ENCODE data around the gene DIAPH2. TPM values are rescaled to one million over a fixed set of nuclear protein-coding genes. Genes with fewer than 3 reads are reported as not detected.

Gene DIAPH2
- total and polyA plus RNA-seq, 2 of the 13 experiments (the other 11 are each of a cell fraction or from before 2014, with no cell fraction given), result 2.1 to 8.5 TPM

GRCh38 chrX:97504431-97504830 lies 819.8 kb downstream of the DIAPH2 start (continued):
- no peak for TF ChIP-seq HNRNPUL1 (IDR thresholded peaks at IDR 0.05; ENCODE audit: low read depth, low read length)

- ATAC-seq, result no peak
- BruUV-seq (replicated peaks), result no TSS peak
- H2AFZ ChIP-seq (ENCODE audit: low read length), result no peak overlapping the region
- intact Hi-C loops (cut with micrococcal nuclease; ENCODE audit: unreplicated experiment), result no loop called here
- no peaks in the 10 kb centered on the region for H3K27me3 ChIP-seq (ENCODE audit: control insufficient read depth in 1 of 2, insufficient read depth in 2 of 2, low read length in 2 of 2)
- H3K9ac ChIP-seq (ENCODE audit: insufficient read depth, low read depth, low read length), result no peak overlapping the region
- in situ Hi-C loops (cut with HindIII; ENCODE audit: extremely low pct_ligation_motif_present, low pct_unique_long_range_greater_than_20kb), result no loop called here
- CTCF ChIA-PET (ENCODE audit: low intra/inter-chr PET ratio, low total read pairs), result no interaction called here
- H3K27ac ChIP-seq (ENCODE audit: extremely low read length, insufficient read depth, low read length), result no peak overlapping the region
- POLR2A ChIA-PET, result no interaction called here
- DNase-seq (ENCODE audit: low spot score), result no peak
- H3K4me1 ChIP-seq (ENCODE audit: insufficient read depth, low read length), result no peaks in the 10 kb centered on the region
- TF ChIP-seq CSRNP2 (CRISPR knock-in tag; conservative IDR thresholded peaks at IDR 0.05; ENCODE audit: low read depth) (no peak), GPBP1L1 (CRISPR knock-in tag; IDR thresholded peaks at IDR 0.05) (no peak), ZNF260 (CRISPR knock-in tag; IDR thresholded peaks at IDR 0.05; ENCODE audit: borderline replicate concordance, low read depth) (no peak), ZNF256 (CRISPR knock-in tag; conservative IDR thresholded peaks at IDR 0.05) (no peak), ZNF670 (CRISPR knock-in tag; IDR thresholded peaks at IDR 0.05; ENCODE audit: borderline replicate concordance) (no peak), ZNF781 (CRISPR knock-in tag; IDR thresholded peaks at IDR 0.05; ENCODE audit: borderline replicate concordance, not compliant biosample characterization) (no peak), ZNF3 (CRISPR knock-in tag; IDR thresholded peaks at IDR 0.05) (no peak), HNF1A (IDR thresholded peaks at IDR 0.05; ENCODE audit: low read depth) (no peak), HNF1A (CRISPR knock-in tag; IDR thresholded peaks at IDR 0.05; ENCODE audit: borderline replicate concordance) (no peak), SMARCC2 (IDR thresholded peaks at IDR 0.05) (no peak), FLYWCH1 (CRISPR knock-in tag; IDR thresholded peaks at IDR 0.05) (no peak), SALL1 (CRISPR knock-in tag; IDR thresholded peaks at IDR 0.05) (no peak), ZNF20 (CRISPR knock-in tag; IDR thresholded peaks at IDR 0.05) (no peak), MLX (CRISPR knock-in tag; IDR thresholded peaks at IDR 0.05) (no peak)
- H3K4me3 ChIP-seq (replicated peaks in 1 of 3; ENCODE audit: insufficient read depth in 1 of 3, low read depth in 2 of 3, low read length in 3 of 3), result no peak overlapping the region
- FAIRE-seq, result no peak
- H3K4me2 ChIP-seq (ENCODE audit: low read depth, low read length), result no peak overlapping the region
- WGBS (ENCODE audit: low lambda C conversion rate), result 40% methylated on average over 2 of the region's 2 CpGs
- no peaks in the 10 kb centered on the region for H3K9me3 ChIP-seq (ENCODE audit: low read length)
- H4K20me1 ChIP-seq (ENCODE audit: insufficient read depth, low read length), result no peaks in the 10 kb centered on the region
- no peaks in the 10 kb centered on the region for H3K79me2 ChIP-seq (ENCODE audit: insufficient read depth, low read length)
- H3K36me3 ChIP-seq (replicated peaks in 1 of 2; ENCODE audit: control insufficient read depth in 1 of 2, insufficient read depth in 2 of 2, low read length in 2 of 2), result no peaks in the 10 kb centered on the region
Measured at GRCh38 chrX:97517763-97518162, 833.1 kb downstream of the DIAPH2 start.

Data from HepG2 (cell line).